Natural killer cell (primary cell): ENCODE data around the gene PHTF2. TPM values are rescaled to one million over a fixed set of nuclear protein-coding genes. Genes with fewer than 3 reads are reported as not detected.

ENCODE experiments used
- ATAC-seq, 3 donors: fragments of 150-1000 bp in 2 of 3; fragments of 200-7000 bp in 1 of 3; cut with Tn5 transposase; 1 replicate in 1 of 3; 2 replicates in 2 of 3; pipeline ENCODE4 v1.10.0; 2021; ENCODE audit warnings: mild to moderate bottlenecking in 2 of 3, moderate library complexity in 2 of 3
- DNase-seq, 2 donors: peaks; one replicate each; pipeline versions ENCODE4 v3.0.0 to v3.0.0-alpha.2; 2013 to 2021; ENCODE audit warnings: mixed read lengths in 1 of 2
- H3K27ac ChIP-seq: one replicate; pipeline ENCODE4 v1.5.1; 2013; ENCODE audit warnings: mild to moderate bottlenecking, low read length
- H3K27me3 ChIP-seq: one replicate; pipeline ENCODE4 v1.6.1; 2013; ENCODE audit warnings: low read length; ENCODE audit not compliant: control insufficient read depth, insufficient read depth
- H3K36me3 ChIP-seq: one replicate; pipeline ENCODE4 v1.6.1; 2013; ENCODE audit warnings: low read length; ENCODE audit not compliant: control insufficient read depth, insufficient read depth
- H3K4me1 ChIP-seq: one replicate; pipeline ENCODE4 v1.6.1; 2013; ENCODE audit warnings: low read length; ENCODE audit not compliant: control insufficient read depth, insufficient read depth
- H3K4me3 ChIP-seq: one replicate; pipeline ENCODE4 v1.5.1; 2013; ENCODE audit warnings: low read length
- H3K9me3 ChIP-seq: one replicate; pipeline ENCODE4 v1.6.1; 2013; ENCODE audit warnings: low read length; ENCODE audit not compliant: control insufficient read depth, insufficient read depth
- H3K27ac Mint-ChIP-seq, 2 donors: one replicate each; pipeline ENCODE4 v1.8.0; 2022; ENCODE audit warnings: mild to moderate bottlenecking in 2 of 2, mixed read lengths in 2 of 2, moderate library complexity in 1 of 2
- H3K27me3 Mint-ChIP-seq, 2 donors: one replicate each; pipeline ENCODE4 v1.8.0; 2022; ENCODE audit warnings: low read depth in 2 of 2, mixed read lengths in 2 of 2
- H3K36me3 Mint-ChIP-seq: one replicate; pipeline ENCODE4 v1.8.0; 2022; ENCODE audit warnings: mixed read lengths
- H3K4me1 Mint-ChIP-seq, 2 donors: one replicate each; pipeline ENCODE4 v1.8.0; 2022; ENCODE audit warnings: mixed read lengths in 2 of 2
- H3K4me3 Mint-ChIP-seq: one replicate; pipeline ENCODE4 v1.8.0; 2022; ENCODE audit warnings: mild to moderate bottlenecking, moderate library complexity, mixed read lengths
- H3K9me3 Mint-ChIP-seq, 2 donors: one replicate each; pipeline ENCODE4 v1.8.0; 2022; ENCODE audit warnings: mixed read lengths in 2 of 2
- WGBS: methylation state at CpG from one replicate; pipeline ENCODE4 v1.1.7; 2013; ENCODE audit warnings: missing lambda C conversion rate; ENCODE audit not compliant: insufficient coverage; 5-methylcytosine and 5-hydroxymethylcytosine counted together
- intact Hi-C: fragments of 100-400 bp; cut with micrococcal nuclease; formaldehyde crosslinking; loops from one replicate; pipeline ENCODE4 v1.14.2; 2022
- total RNA-seq, 4 donors: library from RNA; stranded (reverse); fragments of 120-200 nt in 1 of 4; gene quantifications; one replicate each; pipeline versions ENCODE4 v1.2.3 to v1.2.4, GENCODE V29; 2013 to 2022
- TF ChIP-seq, protein P1 (sequence below): fragments of 200-600 bp; IDR thresholded peaks from one replicate; pipeline ENCODE4 v1.8.0; 2022; ENCODE audit warnings: antibody characterized with exemption

Gene PHTF2
- total RNA-seq, 3 donors from 2014 or later (not counting 1 experiment from before 2014, with no cell fraction given) = 23.1 to 26.9 (median 26.4) TPM

- Mint-ChIP-seq H3K27me3 (no peaks in the 10 kb centered on the region), H3K36me3 (no peaks in the 10 kb centered on the region), H3K4me1 (peaks cover 34 to 39% of the 10 kb centered on the region in 2 donors), H3K27ac (peak overlapping the region; percentile 69 to 71), H3K4me3 (no peak overlapping the region), H3K9me3 (no peaks in the 10 kb centered on the region)
- Histone ChIP-seq H3K27me3 (no peaks in the 10 kb centered on the region), H3K9me3 (no peaks in the 10 kb centered on the region), H3K36me3 (peaks cover 12% of the 10 kb centered on the region), H3K4me3 (no peak overlapping the region), H3K27ac (no peak overlapping the region), H3K4me1 (no peaks in the 10 kb centered on the region)
- no CpG with 5 or more reads among the region's 1 CpG for WGBS
- DNase-seq = peak in 1 of 2 donors; percentile 13
- ATAC-seq = peak in 1 of 3 donors; percentile 32
- TF ChIP-seq, protein P1, sequence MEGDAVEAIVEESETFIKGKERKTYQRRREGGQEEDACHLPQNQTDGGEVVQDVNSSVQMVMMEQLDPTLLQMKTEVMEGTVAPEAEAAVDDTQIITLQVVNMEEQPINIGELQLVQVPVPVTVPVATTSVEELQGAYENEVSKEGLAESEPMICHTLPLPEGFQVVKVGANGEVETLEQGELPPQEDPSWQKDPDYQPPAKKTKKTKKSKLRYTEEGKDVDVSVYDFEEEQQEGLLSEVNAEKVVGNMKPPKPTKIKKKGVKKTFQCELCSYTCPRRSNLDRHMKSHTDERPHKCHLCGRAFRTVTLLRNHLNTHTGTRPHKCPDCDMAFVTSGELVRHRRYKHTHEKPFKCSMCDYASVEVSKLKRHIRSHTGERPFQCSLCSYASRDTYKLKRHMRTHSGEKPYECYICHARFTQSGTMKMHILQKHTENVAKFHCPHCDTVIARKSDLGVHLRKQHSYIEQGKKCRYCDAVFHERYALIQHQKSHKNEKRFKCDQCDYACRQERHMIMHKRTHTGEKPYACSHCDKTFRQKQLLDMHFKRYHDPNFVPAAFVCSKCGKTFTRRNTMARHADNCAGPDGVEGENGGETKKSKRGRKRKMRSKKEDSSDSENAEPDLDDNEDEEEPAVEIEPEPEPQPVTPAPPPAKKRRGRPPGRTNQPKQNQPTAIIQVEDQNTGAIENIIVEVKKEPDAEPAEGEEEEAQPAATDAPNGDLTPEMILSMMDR = no peak
- intact Hi-C loops = loop anchor here (5.0 kb wide), 1 partner anchor 60 kb away; the partner anchor contains the start of gene RSBN1L
These were observed 41.0 kb upstream of the PHTF2 start for GRCh38 chr7:77757589-77757988.

GRCh38 chr7:77759294-77759889 is 39.2 kb upstream of the PHTF2 start:
- intact Hi-C loops = loop anchor here (1.0 to 5.0 kb wide), 3 partner anchors 62 to 108 kb away; partner anchors contain the start of gene RSBN1L
- H3K9me3 Mint-ChIP-seq = no peaks in the 10 kb centered on the region
- H3K4me1 Mint-ChIP-seq = peaks cover 30 to 37% of the 10 kb centered on the region in 2 donors
- no peaks in the 10 kb centered on the region for H3K27me3 Mint-ChIP-seq
- Histone ChIP-seq H3K27me3 (no peaks in the 10 kb centered on the region), H3K36me3 (peaks cover 7% of the 10 kb centered on the region), H3K9me3 (no peaks in the 10 kb centered on the region), H3K4me3 (no peak overlapping the region), H3K27ac (no peak overlapping the region), H3K4me1 (no peaks in the 10 kb centered on the region)
- WGBS = 5% methylated on average over 3 of the region's 3 CpGs
- no peaks in the 10 kb centered on the region for H3K36me3 Mint-ChIP-seq
- no peak overlapping the region for H3K4me3 Mint-ChIP-seq
- TF ChIP-seq, protein P1 = peak; percentile 90
- peak overlapping the region; percentile 66 to 77 for H3K27ac Mint-ChIP-seq
- peak; percentile 42 to 91 for DNase-seq
- peak; percentile 82 to 94 (median 83) for ATAC-seq

DNA sequence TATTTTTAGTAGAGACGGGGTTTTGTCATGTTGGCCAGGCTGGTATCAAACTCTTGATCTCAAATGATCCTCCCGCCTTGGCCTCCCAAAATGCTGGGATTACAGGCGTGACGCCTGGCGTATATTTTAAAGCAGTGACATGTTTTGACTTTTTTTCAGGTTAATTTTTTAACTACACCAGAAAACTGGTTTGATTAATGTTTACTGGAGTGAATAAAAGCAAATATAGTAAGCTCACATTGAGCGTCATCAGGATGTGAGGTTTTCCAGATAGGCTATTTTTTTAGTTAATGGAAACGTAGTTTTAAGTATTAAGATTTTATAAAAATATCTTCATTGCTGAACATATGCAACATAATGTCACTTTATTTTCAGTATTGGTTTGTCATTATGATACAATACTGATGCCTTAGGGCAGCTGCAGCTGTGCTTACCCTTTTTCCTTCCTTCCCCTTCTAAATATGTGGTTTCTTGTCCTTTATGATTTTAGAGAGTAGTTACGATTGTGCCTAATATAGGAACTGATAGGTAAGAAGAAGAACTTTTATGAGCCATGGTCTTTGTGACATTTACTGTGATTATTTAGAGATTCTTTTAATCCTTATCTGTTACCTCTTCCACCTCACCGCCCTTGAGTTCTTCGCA is 37.6 kb upstream of the PHTF2 start:
- Mint-ChIP-seq H3K9me3 (no peaks in the 10 kb centered on the region), H3K27me3 (no peaks in the 10 kb centered on the region), H3K4me3 (no peak overlapping the region), H3K4me1 (peaks cover 32 to 40% of the 10 kb centered on the region in 2 donors), H3K36me3 (no peaks in the 10 kb centered on the region), H3K27ac (peak overlapping the region in 1 of 2 donors; percentile 52)
- ATAC-seq (no peak), DNase-seq (no peak)
- no peaks in the 10 kb centered on the region for H3K27me3 ChIP-seq
- no peaks in the 10 kb centered on the region for H3K4me1 ChIP-seq
- intact Hi-C loops = no loop called here
- no peaks in the 10 kb centered on the region for H3K9me3 ChIP-seq
- TF ChIP-seq, protein P1 = no peak
- H3K4me3 ChIP-seq = no peak overlapping the region
- 86% methylated on average over 6 of the region's 10 CpGs for WGBS
- H3K27ac ChIP-seq = no peak overlapping the region
- peaks cover 10% of the 10 kb centered on the region for H3K36me3 ChIP-seq
